H1 (cell line): ENCODE measurements around the gene OR13H1. TPM values are rescaled to one million over a fixed set of nuclear protein-coding genes. Genes with fewer than 3 reads are reported as not detected.

Source experiments
- CHD7 ChIP-seq: fragments of 300-600 bp; sonication (generic); IDR thresholded peaks from 2 replicates; pipeline ENCODE4 v1.7.1; 2012; ENCODE audit warnings: low read length, moderate library complexity, mild to moderate bottlenecking, inconsistent platforms; ENCODE audit not compliant: insufficient replicate concordance
- CTBP2 ChIP-seq: IDR thresholded peaks from 2 replicates; pipeline ENCODE4 v1.7.0; 2011; ENCODE audit warnings: borderline replicate concordance, mild to moderate bottlenecking, moderate library complexity, mixed read lengths, low read length; ENCODE audit not compliant: insufficient read depth, insufficient read length
- RAD21 ChIP-seq, 2 experiments: IDR thresholded peaks in 1 of 2; conservative IDR thresholded peaks in 1 of 2; 2 replicates each; pipeline ENCODE4 v1.6.1; 2011; ENCODE audit warnings: low read depth in 2 of 2, low read length in 2 of 2, improper control_type of control experiment in 1 of 2, inconsistent platforms in 1 of 2, mild to moderate bottlenecking in 1 of 2, moderate library complexity in 1 of 2
- polyA plus RNA-seq, 7 experiments: library from polyadenylated mRNA; depleted of rRNA in 3 of 7; stranded (reverse) in 5 of 7; unstranded in 2 of 7; fragments of >200 nt in 5 of 7; fragments of 200-250 nt in 2 of 7; gene quantifications; 1 replicate in 5 of 7; 2 replicates in 1 of 7; 4 replicates in 1 of 7; pipeline versions ENCODE4 v1.2.1 to v1.2.3, GENCODE V29; 2011 to 2013; ENCODE audit warnings: missing spikeins in 2 of 7, mixed read lengths in 2 of 7
- total RNA-seq: library from RNA; stranded (reverse); fragmentation: NEBNext Ultra II Directional; extraction: Animal tissue kit (Norgen Biotek cat#: 25700); gene quantifications from 2 replicates; pipeline ENCODE4 v1.2.1, GENCODE V29; 2021

The OR13H1 gene
- total and polyA plus RNA-seq, 2 of the 8 experiments (the other 6 are each of a cell fraction or from before 2014, with no cell fraction given): not detected

- TF ChIP-seq CHD7 (no peak), CTBP2 (no peak), RAD21 (IDR thresholded peaks at IDR 0.05 in 1 of 2, conservative IDR thresholded peaks at IDR 0.05 in 1 of 2; ENCODE audit: low read depth in 2 of 2, low read length in 2 of 2) (peak in 1 of 2 experiments; percentile 6; a peak in 2 of 4 replicates)
Observed at GRCh38 chrX:131544218-131544617, 344 bp downstream of the OR13H1 start (continued).
